HCT116 (cell line): ENCODE results near the gene AKT3. TPM values are rescaled to one million over a fixed set of nuclear protein-coding genes. Genes with fewer than 3 reads are reported as not detected.

ENCODE experiments used
- ATAC-seq: fragments of 200-7000 bp; cut with Tn5 transposase; 2 replicates; pipeline ENCODE4 v1.9.1; 2020; ENCODE audit warnings: mild to moderate bottlenecking, moderate library complexity
- BruUV-seq: library from RNA; stranded (reverse); fragments of 400-500 nt; replicated peaks from 2 replicates; lab custom pipeline; 2021; lab: Mats Ljungman, UMichigan
- CTCF ChIA-PET: fragments of 300-600 bp; sonication (Branson Sonifier 250); formaldehyde crosslinking; loops from one replicate; lab custom pipeline; 2021; ENCODE audit warnings: antibody characterized with exemption; lab: Charles Lee
- POLR2A ChIA-PET: fragments of 300-600, 350-600 bp; sonication (Branson Sonifier 250); formaldehyde crosslinking; loops from one replicate; lab custom pipeline; 2021; ENCODE audit warnings: antibody characterized with exemption; lab: Charles Lee
- RAD21 ChIA-PET, 2 experiments: fragments of 300-600 bp; sonication (Branson Sonifier 250); formaldehyde crosslinking; loops; one replicate each; lab custom pipeline; 2023; ENCODE audit warnings: low total read pairs in 2 of 2; ENCODE audit not compliant: uncharacterized antibody in 2 of 2, unreplicated experiment in 2 of 2, low non-redundant PET in 1 of 2; lab: Charles Lee
- DNase-seq: peaks from one replicate; pipeline ENCODE4 v3.0.0-alpha.2; 2010; ENCODE audit warnings: low read depth, low spot score
- H2AFZ ChIP-seq: fragments of 200-600 bp; shearing (Covaris generic), sonication (generic); 2 replicates; pipeline ENCODE4 v1.6.1; 2017; ENCODE audit warnings: low read depth, mixed run types, mixed read lengths, antibody characterized with exemption, low read length; ENCODE audit not compliant: poor library complexity, severe bottlenecking
- H3K27ac ChIP-seq: 2 replicates; pipeline ENCODE4 v1.5.1; 2012; ENCODE audit warnings: low read depth, low read length
- H3K27me3 ChIP-seq: fragments of 200-600 bp; sonication (generic); 2 replicates; pipeline ENCODE4 v1.6.1; 2016; ENCODE audit warnings: mixed run types, low read length, mixed read lengths; ENCODE audit not compliant: insufficient read depth
- H3K36me3 ChIP-seq, 2 experiments: fragments of 200-500 bp in 1 of 2; fragments of 200-600 bp in 1 of 2; sonication (Bioruptor generic) in 1 of 2; sonication (generic) in 1 of 2; 2 replicates each; pipeline versions ENCODE4 v1.5.1 to v1.6.1; 2014 to 2016; ENCODE audit warnings: low read length in 2 of 2, inconsistent platforms in 1 of 2, mixed read lengths in 1 of 2, mixed run types in 1 of 2; ENCODE audit not compliant: insufficient read depth in 2 of 2, control insufficient read depth in 1 of 2
- H3K4me1 ChIP-seq, 2 experiments: fragments of 200-600 bp in 1 of 2; sonication (generic) in 1 of 2; 2 replicates each; pipeline versions ENCODE4 v1.5.1 to v1.6.1; 2012 to 2017; ENCODE audit warnings: low read length in 2 of 2, inconsistent platforms in 1 of 2, mild to moderate bottlenecking in 1 of 2, mixed read lengths in 1 of 2, mixed run types in 1 of 2, moderate library complexity in 1 of 2; ENCODE audit not compliant: insufficient read depth in 2 of 2, control insufficient read depth in 1 of 2
- H3K4me2 ChIP-seq: fragments of 200-600 bp; sonication (generic); 2 replicates; pipeline ENCODE4 v1.6.1; 2017; ENCODE audit warnings: mixed run types, low read length, mixed read lengths
- H3K4me3 ChIP-seq, 2 experiments: fragments of 200-600 bp in 1 of 2; sonication (generic) in 1 of 2; replicated peaks in 1 of 2; 2 replicates each; pipeline ENCODE4 v1.5.1; 2011 to 2016; ENCODE audit warnings: low read length in 2 of 2, control low read depth in 1 of 2, low read depth in 1 of 2, mild to moderate bottlenecking in 1 of 2, mixed read lengths in 1 of 2, mixed run types in 1 of 2
- H3K79me2 ChIP-seq: fragments of 200-600 bp; sonication (generic); 2 replicates; pipeline ENCODE4 v1.6.1; 2017; ENCODE audit warnings: mild to moderate bottlenecking, mixed run types, low read length, moderate library complexity, mixed read lengths; ENCODE audit not compliant: insufficient read depth
- H3K9ac ChIP-seq: fragments of 200-600 bp; sonication (generic); 2 replicates; pipeline ENCODE4 v1.6.1; 2016; ENCODE audit warnings: low read length, mixed read lengths
- H3K9me2 ChIP-seq: fragments of 200-600 bp; sonication (generic), shearing (Covaris generic); 2 replicates; pipeline ENCODE4 v1.6.1; 2017; ENCODE audit warnings: mixed run types, mild to moderate bottlenecking, moderate library complexity; ENCODE audit not compliant: insufficient read depth
- H3K9me3 ChIP-seq, 2 experiments: fragments of 200-500 bp in 1 of 2; fragments of 200-600 bp in 1 of 2; sonication (Bioruptor generic) in 1 of 2; sonication (generic) in 1 of 2; 2 replicates each; pipeline ENCODE4 v1.6.1; 2014 to 2017; ENCODE audit warnings: low read length in 2 of 2, mixed read lengths in 2 of 2, inconsistent platforms in 1 of 2, low read depth in 1 of 2, mild to moderate bottlenecking in 1 of 2, mixed run types in 1 of 2, moderate library complexity in 1 of 2; ENCODE audit not compliant: control insufficient read depth in 1 of 2, insufficient read depth in 1 of 2
- H4K20me1 ChIP-seq: fragments of 200-600 bp; sonication (generic), shearing (Covaris generic); 2 replicates; pipeline ENCODE4 v1.6.1; 2017; ENCODE audit warnings: mixed run types, mild to moderate bottlenecking, moderate library complexity; ENCODE audit not compliant: insufficient read depth
- CBX3 ChIP-seq: IDR thresholded peaks from 2 replicates; pipeline ENCODE4 v1.6.1; 2012; ENCODE audit warnings: low read depth
- CEBPB ChIP-seq: IDR thresholded peaks from 2 replicates; pipeline ENCODE4 v1.6.1; 2012; ENCODE audit warnings: low read depth
- EGR1 ChIP-seq: IDR thresholded peaks from 2 replicates; pipeline ENCODE4 v1.6.1; 2012; ENCODE audit warnings: low read depth
- ELF1 ChIP-seq: IDR thresholded peaks from 2 replicates; pipeline ENCODE4 v1.6.1; 2012; ENCODE audit warnings: low read depth, borderline replicate concordance
- EZH2phosphoT487 ChIP-seq: fragments of 200-600 bp; IDR thresholded peaks from 2 replicates; pipeline ENCODE4 v1.6.1; 2018; ENCODE audit warnings: antibody characterized with exemption, borderline replicate concordance
- FOSL1 ChIP-seq: IDR thresholded peaks from 2 replicates; pipeline ENCODE4 v1.6.1; 2012; ENCODE audit warnings: low read depth
- POLR2A ChIP-seq: IDR thresholded peaks from 2 replicates; pipeline ENCODE4 v1.7.0; 2011; ENCODE audit warnings: borderline replicate concordance; ENCODE audit not compliant: insufficient read depth, insufficient read length; ENCODE audit errors: extremely low read depth
- POLR2AphosphoS5 ChIP-seq: IDR thresholded peaks from 2 replicates; pipeline ENCODE4 v1.6.1; 2011; ENCODE audit warnings: mild to moderate bottlenecking, low read depth, low read length, moderate library complexity
- RAD21 ChIP-seq: IDR thresholded peaks from 2 replicates; pipeline ENCODE4 v1.6.1; 2012; ENCODE audit warnings: low read depth, mild to moderate bottlenecking
- SIN3A ChIP-seq: IDR thresholded peaks from 2 replicates; pipeline ENCODE4 v1.6.1; 2012; ENCODE audit warnings: low read depth
- SP1 ChIP-seq: IDR thresholded peaks from 2 replicates; pipeline ENCODE4 v1.6.1; 2012; ENCODE audit warnings: low read depth
- SRF ChIP-seq: IDR thresholded peaks from 2 replicates; pipeline ENCODE4 v1.6.1; 2012; ENCODE audit warnings: low read depth
- TCF7L2 ChIP-seq: IDR thresholded peaks from 2 replicates; pipeline ENCODE4 v1.7.0; 2011; ENCODE audit warnings: borderline replicate concordance, inconsistent platforms; ENCODE audit not compliant: insufficient read depth, insufficient read length; ENCODE audit errors: extremely low read depth
- YY1 ChIP-seq: IDR thresholded peaks from 2 replicates; pipeline ENCODE4 v1.6.1; 2011; ENCODE audit warnings: low read length, low read depth, moderate library complexity, mild to moderate bottlenecking; ENCODE audit not compliant: insufficient replicate concordance; ENCODE audit errors: extremely low read depth
- ZNF274 ChIP-seq: fragments of 200-500 bp; sonication (Bioruptor generic); IDR thresholded peaks from 2 replicates; pipeline ENCODE4 v1.6.1; 2014; ENCODE audit warnings: mild to moderate bottlenecking, low read depth, low read length, inconsistent platforms
- intact Hi-C: fragments of 100-400 bp; cut with micrococcal nuclease; formaldehyde crosslinking; loops from 2 replicates; pipeline ENCODE4 v1.10.0; 2022
- total RNA-seq: library from RNA; stranded (reverse); gene quantifications from one replicate; pipeline ENCODE4 v1.2.1, GENCODE V29; 2021; ENCODE audit not compliant: unreplicated experiment
- TF ChIP-seq, protein P1 (sequence below): IDR thresholded peaks from 2 replicates; pipeline ENCODE4 v1.6.1; 2012
- TF ChIP-seq, protein P2 (sequence below): IDR thresholded peaks from 2 replicates; pipeline ENCODE4 v1.6.1; 2012; ENCODE audit warnings: low read depth
- TF ChIP-seq, protein P3 (sequence below): IDR thresholded peaks from 2 replicates; pipeline ENCODE4 v1.6.1; 2012

AKT3 gene
- total RNA-seq, 1 experiment from 2014 or later: 0.49 TPM

DNA sequence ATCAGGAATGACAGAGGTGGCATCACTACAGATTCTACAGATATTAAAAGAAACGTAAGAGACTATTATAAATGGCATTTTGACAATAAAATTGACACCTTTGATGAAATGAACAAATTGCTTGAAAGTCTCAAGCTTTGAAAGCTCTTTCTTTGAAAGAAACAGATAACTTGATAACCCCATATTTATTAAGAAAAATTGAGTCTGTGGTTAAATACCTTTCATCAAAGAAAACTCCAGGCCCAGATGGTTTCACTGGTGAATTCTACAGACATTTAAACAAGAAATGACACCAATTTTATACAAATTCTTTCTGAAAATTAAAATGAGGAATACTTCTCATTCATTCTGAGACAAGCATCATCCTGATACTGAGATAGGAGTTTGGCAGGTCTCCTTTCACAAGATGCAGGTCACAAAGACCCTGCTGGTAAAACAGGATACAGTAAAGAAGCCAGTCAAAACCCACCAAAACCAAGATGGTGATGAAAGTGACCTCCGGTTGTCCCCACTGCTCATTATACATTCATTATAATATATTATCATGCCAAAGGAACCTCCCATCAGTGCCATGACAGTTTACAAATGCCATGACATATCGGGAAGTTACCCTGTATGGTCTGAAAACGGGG, 210.9 kb downstream of the AKT3 start:
- TF ChIP-seq CBX3: no peak
- TF ChIP-seq EGR1: no peak
- TF ChIP-seq, protein P1, sequence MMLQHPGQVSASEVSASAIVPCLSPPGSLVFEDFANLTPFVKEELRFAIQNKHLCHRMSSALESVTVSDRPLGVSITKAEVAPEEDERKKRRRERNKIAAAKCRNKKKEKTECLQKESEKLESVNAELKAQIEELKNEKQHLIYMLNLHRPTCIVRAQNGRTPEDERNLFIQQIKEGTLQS: no peak
- TF ChIP-seq EZH2phosphoT487: no peak
- Histone ChIP-seq H3K4me3 (no peak overlapping the region), H3K4me1 (no peaks in the 10 kb centered on the region), H3K9me3 (no peaks in the 10 kb centered on the region), H3K27ac (no peak overlapping the region), H3K4me2 (no peak overlapping the region), H2AFZ (no peak overlapping the region), H3K27me3 (no peaks in the 10 kb centered on the region; the same call in 1 of the 2 replicates), H3K9me2 (no peaks in the 10 kb centered on the region), H3K36me3 (no peaks in the 10 kb centered on the region), H3K9ac (no peak overlapping the region), H3K79me2 (no peaks in the 10 kb centered on the region), H4K20me1 (no peaks in the 10 kb centered on the region)
- DNase-seq (no peak), ATAC-seq (no peak)
- intact Hi-C loops: no loop called here
- POLR2A ChIA-PET: no interaction called here
- BruUV-seq: no TSS peak
- CTCF ChIA-PET: no interaction called here
- RAD21 ChIA-PET: no interaction called here

DNA sequence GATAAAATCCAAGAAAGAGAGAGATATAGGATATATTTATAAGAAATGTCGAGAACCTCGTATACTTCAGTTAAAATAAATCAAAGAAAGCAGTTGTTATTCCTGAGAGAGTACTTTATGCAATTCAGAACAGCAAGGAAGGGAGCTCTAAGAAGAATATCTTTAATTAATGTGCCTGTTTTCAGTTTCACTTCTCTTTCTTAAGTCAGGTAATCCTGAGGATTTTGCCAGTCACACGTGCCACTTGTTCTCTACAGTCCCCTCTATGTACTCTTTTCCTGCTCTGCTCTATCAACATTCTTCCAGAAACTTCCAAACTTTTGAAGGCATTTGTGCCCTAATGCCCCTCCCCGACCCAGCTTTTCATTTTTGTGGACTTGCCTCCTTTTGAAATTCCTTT, 211.9 kb downstream of the AKT3 start:
- H3K36me3 ChIP-seq: no peaks in the 10 kb centered on the region
- no peak overlapping the region for H3K27ac ChIP-seq
- no peak for ATAC-seq
- no peaks in the 10 kb centered on the region for H3K4me1 ChIP-seq
- RAD21 ChIA-PET: no interaction called here
- no peak for DNase-seq
- no peak overlapping the region for H3K4me2 ChIP-seq
- H3K9ac ChIP-seq: no peak overlapping the region
- intact Hi-C loops: no loop called here
- no peaks in the 10 kb centered on the region for H3K9me3 ChIP-seq
- CTCF ChIA-PET: no interaction called here
- H3K79me2 ChIP-seq: no peaks in the 10 kb centered on the region
- no peaks in the 10 kb centered on the region; the same call in 1 of the 2 replicates for H3K27me3 ChIP-seq
- no peaks in the 10 kb centered on the region for H4K20me1 ChIP-seq
- no peak overlapping the region for H3K4me3 ChIP-seq
- BruUV-seq: no TSS peak
- no peaks in the 10 kb centered on the region for H3K9me2 ChIP-seq
- POLR2A ChIA-PET: no interaction called here
- H2AFZ ChIP-seq: no peak overlapping the region
- TF ChIP-seq FOSL1: no peak
- TF ChIP-seq, protein P2, sequence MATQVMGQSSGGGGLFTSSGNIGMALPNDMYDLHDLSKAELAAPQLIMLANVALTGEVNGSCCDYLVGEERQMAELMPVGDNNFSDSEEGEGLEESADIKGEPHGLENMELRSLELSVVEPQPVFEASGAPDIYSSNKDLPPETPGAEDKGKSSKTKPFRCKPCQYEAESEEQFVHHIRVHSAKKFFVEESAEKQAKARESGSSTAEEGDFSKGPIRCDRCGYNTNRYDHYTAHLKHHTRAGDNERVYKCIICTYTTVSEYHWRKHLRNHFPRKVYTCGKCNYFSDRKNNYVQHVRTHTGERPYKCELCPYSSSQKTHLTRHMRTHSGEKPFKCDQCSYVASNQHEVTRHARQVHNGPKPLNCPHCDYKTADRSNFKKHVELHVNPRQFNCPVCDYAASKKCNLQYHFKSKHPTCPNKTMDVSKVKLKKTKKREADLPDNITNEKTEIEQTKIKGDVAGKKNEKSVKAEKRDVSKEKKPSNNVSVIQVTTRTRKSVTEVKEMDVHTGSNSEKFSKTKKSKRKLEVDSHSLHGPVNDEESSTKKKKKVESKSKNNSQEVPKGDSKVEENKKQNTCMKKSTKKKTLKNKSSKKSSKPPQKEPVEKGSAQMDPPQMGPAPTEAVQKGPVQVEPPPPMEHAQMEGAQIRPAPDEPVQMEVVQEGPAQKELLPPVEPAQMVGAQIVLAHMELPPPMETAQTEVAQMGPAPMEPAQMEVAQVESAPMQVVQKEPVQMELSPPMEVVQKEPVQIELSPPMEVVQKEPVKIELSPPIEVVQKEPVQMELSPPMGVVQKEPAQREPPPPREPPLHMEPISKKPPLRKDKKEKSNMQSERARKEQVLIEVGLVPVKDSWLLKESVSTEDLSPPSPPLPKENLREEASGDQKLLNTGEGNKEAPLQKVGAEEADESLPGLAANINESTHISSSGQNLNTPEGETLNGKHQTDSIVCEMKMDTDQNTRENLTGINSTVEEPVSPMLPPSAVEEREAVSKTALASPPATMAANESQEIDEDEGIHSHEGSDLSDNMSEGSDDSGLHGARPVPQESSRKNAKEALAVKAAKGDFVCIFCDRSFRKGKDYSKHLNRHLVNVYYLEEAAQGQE: no peak
- TF ChIP-seq SRF: no peak
- TF ChIP-seq SIN3A: no peak
- no peak for TF ChIP-seq POLR2AphosphoS5
- TF ChIP-seq POLR2A: no peak
- no peak for TF ChIP-seq EZH2phosphoT487
- no peak for TF ChIP-seq SP1
- TF ChIP-seq, protein P1: no peak
- TF ChIP-seq, protein P3, sequence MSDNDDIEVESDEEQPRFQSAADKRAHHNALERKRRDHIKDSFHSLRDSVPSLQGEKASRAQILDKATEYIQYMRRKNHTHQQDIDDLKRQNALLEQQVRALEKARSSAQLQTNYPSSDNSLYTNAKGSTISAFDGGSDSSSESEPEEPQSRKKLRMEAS: no peak
- TF ChIP-seq RAD21: no peak
- TF ChIP-seq CBX3: no peak
- no peak for TF ChIP-seq ZNF274
- TF ChIP-seq YY1: no peak
- no peak for TF ChIP-seq TCF7L2
- no peak for TF ChIP-seq EGR1
- no peak for TF ChIP-seq ELF1
- no peak for TF ChIP-seq CEBPB
